ENCODE results near the gene PARD3B. TPM values are rescaled to one million over a fixed set of nuclear protein-coding genes. Genes with fewer than 3 reads are reported as not detected.

Gene PARD3B
- total and polyA plus RNA-seq, 2 of the 8 experiments (the other 6 are each of a cell fraction or from before 2014, with no cell fraction given), result 1.2 to 5.7 TPM

DNA sequence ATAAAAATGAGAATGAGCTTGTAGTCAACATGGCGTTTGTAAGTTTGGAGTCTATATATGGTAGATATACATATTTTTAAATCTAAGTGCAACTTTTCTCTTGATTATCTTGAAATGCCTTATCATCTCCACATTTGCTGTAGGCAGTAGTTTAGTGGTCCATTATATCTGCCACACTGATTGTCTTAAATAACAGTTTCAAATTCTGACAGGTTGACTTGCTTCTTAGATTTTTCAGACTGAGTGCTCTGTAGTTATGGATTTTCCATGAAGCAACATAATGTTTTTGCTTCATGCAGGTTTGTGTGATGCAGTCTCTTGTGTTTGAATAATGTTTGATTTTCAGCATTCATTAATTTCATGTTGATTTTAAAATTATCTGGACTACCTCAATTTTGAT, 12.3 kb downstream of the PARD3B start:
- no peak overlapping the region for H2BK12ac ChIP-seq (ENCODE audit: low read depth, low read length)
- no peaks in the 10 kb centered on the region for H4K20me1 ChIP-seq (replicated peaks in 1 of 2; ENCODE audit: control insufficient read depth in 1 of 2, insufficient read depth in 2 of 2, low read length in 2 of 2)
- H3K18ac ChIP-seq (ENCODE audit: extremely low read depth, low read length), result no peak overlapping the region
- H3K23ac ChIP-seq (ENCODE audit: insufficient read length), result no peak overlapping the region
- H3K9me3 ChIP-seq (ENCODE audit: insufficient read depth in 2 of 2, low read depth in 1 of 2, low read length in 1 of 2), result no peaks in the 10 kb centered on the region
- H3K23me2 ChIP-seq (ENCODE audit: low read depth, low read length), result no peaks in the 10 kb centered on the region
- H3K27me3 ChIP-seq (replicated peaks in 1 of 4; ENCODE audit: control insufficient read depth in 3 of 4, extremely low read depth in 1 of 4, insufficient read depth in 3 of 4, low read length in 3 of 4), result no peaks in the 10 kb centered on the region
- H3K79me2 ChIP-seq (ENCODE audit: control insufficient read depth in 1 of 2, insufficient read depth in 2 of 2, low read length in 2 of 2), result no peaks in the 10 kb centered on the region
- no peak overlapping the region for H2BK120ac ChIP-seq (replicated peaks; ENCODE audit: low read depth, low read length)
- H2BK15ac ChIP-seq (ENCODE audit: low read length), result no peak overlapping the region
- no peak overlapping the region for H3K4me2 ChIP-seq (ENCODE audit: insufficient read depth in 1 of 2, low read depth in 2 of 2, low read length in 2 of 2)
- DNase-seq (ENCODE audit: low read depth in 1 of 2, low spot score in 2 of 2) (no peak), FAIRE-seq (no peak)
- no peak overlapping the region for H3K14ac ChIP-seq (ENCODE audit: insufficient read length)
- H2AK5ac ChIP-seq (ENCODE audit: low read depth, low read length), result no peak overlapping the region
- no peak overlapping the region for H3K27ac ChIP-seq (ENCODE audit: low read depth, low read length)
- H3K9ac ChIP-seq (replicated peaks in 1 of 4; ENCODE audit: extremely low read depth in 1 of 4, low read depth in 3 of 4, low read length in 3 of 4), result no peak overlapping the region
- no peak overlapping the region for H4K91ac ChIP-seq (replicated peaks; ENCODE audit: insufficient read length, low read length)
- H4K8ac ChIP-seq (ENCODE audit: extremely low read depth, insufficient read depth, low read length), result no peak overlapping the region
- POLR2A ChIA-PET (ENCODE audit: partially characterized antibody), result no interaction called here
- H3K36me3 ChIP-seq (ENCODE audit: control insufficient read depth in 2 of 4, insufficient read depth in 4 of 4, low read length in 3 of 4), result no peaks in the 10 kb centered on the region
- no peak overlapping the region for H3K56ac ChIP-seq (replicated peaks; ENCODE audit: insufficient read length, low read depth, low read length)
- H3K4me1 ChIP-seq (replicated peaks in 1 of 4; ENCODE audit: control insufficient read depth in 3 of 4, insufficient read depth in 4 of 4, low read length in 3 of 4), result no peaks in the 10 kb centered on the region
- no peak overlapping the region for H3K4ac ChIP-seq (replicated peaks; ENCODE audit: insufficient read length, low read depth, low read length)
- H2BK20ac ChIP-seq (ENCODE audit: low read length), result no peak overlapping the region
- no peaks in the 10 kb centered on the region for H3K79me1 ChIP-seq (ENCODE audit: low read depth, low read length)
- no peak overlapping the region for H4K5ac ChIP-seq (ENCODE audit: insufficient read length, low read depth, low read length)
- H2BK5ac ChIP-seq (ENCODE audit: low read depth, low read length), result no peak overlapping the region
- CTCF ChIA-PET (ENCODE audit: partially characterized antibody), result no interaction called here
- 87% methylated on average over 1 of the region's 1 CpG; no CpG with 5 or more reads in 1 of the 2 experiments for WGBS, 2 experiments (ENCODE audit: extremely low coverage in 1 of 2, insufficient coverage in 1 of 2, insufficient read length in 1 of 2, insufficient replicate concordance in 2 of 2, low coverage in 1 of 2, low lambda C conversion rate in 2 of 2, missing lambda C conversion rate in 1 of 2)
- no peak overlapping the region for H2AFZ ChIP-seq (ENCODE audit: low read length)
- TF ChIP-seq CREB1 (IDR thresholded peaks at IDR 0.05) (no peak), SIRT6 (IDR thresholded peaks at IDR 0.05; ENCODE audit: low read length) (no peak), BACH1 (IDR thresholded peaks at IDR 0.05; ENCODE audit: low read length) (no peak), RNF2 (IDR thresholded peaks at IDR 0.05; ENCODE audit: borderline replicate concordance, low read depth, low read length, missing control alignments, poor library complexity, severe bottlenecking) (no peak), ASH2L (IDR thresholded peaks at IDR 0.05; ENCODE audit: low read length) (no peak), SUZ12 (IDR thresholded peaks at IDR 0.05; ENCODE audit: low read length) (no peak), JUND (IDR thresholded peaks at IDR 0.05; ENCODE audit: low read length) (no peak)
- H3K4me3 ChIP-seq (ENCODE audit: extremely low read depth in 1 of 4, insufficient read depth in 2 of 4, low read depth in 3 of 4, low read length in 4 of 4), result no peak overlapping the region

All from H1 (cell line).